Measurements from ENCODE around the gene ARHGEF28.

Gene ARHGEF28

GRCh38 chr5:73781107-73781768, 155.2 kb downstream of the ARHGEF28 start:
- FAIRE-seq = no peak

GRCh38 chr5:73783828-73784227, 157.8 kb downstream of the ARHGEF28 start:
- peak; percentile 59 for FAIRE-seq

GRCh38 chr5:73786043-73786831, 160.2 kb downstream of the ARHGEF28 start:
- no peak for FAIRE-seq

GRCh38 chr5:73789851-73790281, 163.9 kb downstream of the ARHGEF28 start:
- no peak for FAIRE-seq

GRCh38 chr5:73791389-73791788, 165.4 kb downstream of the ARHGEF28 start:
- no peak for FAIRE-seq

- FAIRE-seq = peak; percentile 12
Observed at GRCh38 chr5:73792687-73793320, 166.8 kb downstream of the ARHGEF28 start.

- FAIRE-seq = no peak
Observed at GRCh38 chr5:73793911-73794310, 167.9 kb downstream of the ARHGEF28 start.

- no peak for FAIRE-seq
Observed at GRCh38 chr5:73796164-73797131, 170.5 kb downstream of the ARHGEF28 start.

GRCh38 chr5:73797132-73797510, 171.1 kb downstream of the ARHGEF28 start:
- no peak for FAIRE-seq

GRCh38 chr5:73799401-73799972, 173.5 kb downstream of the ARHGEF28 start:
- FAIRE-seq = no peak

- FAIRE-seq = no peak
Observed at GRCh38 chr5:73801686-73802085, 175.7 kb downstream of the ARHGEF28 start.

- FAIRE-seq = no peak
Observed at GRCh38 chr5:73805449-73805848, 179.5 kb downstream of the ARHGEF28 start.

GRCh38 chr5:73808911-73809310, 182.9 kb downstream of the ARHGEF28 start:
- no peak for FAIRE-seq

GRCh38 chr5:73810429-73810828, 184.4 kb downstream of the ARHGEF28 start:
- FAIRE-seq = no peak

GRCh38 chr5:73812457-73812856, 186.5 kb downstream of the ARHGEF28 start:
- FAIRE-seq = no peak

- no peak for FAIRE-seq
Observed at GRCh38 chr5:73812962-73813588, 187.1 kb downstream of the ARHGEF28 start.

- no peak for FAIRE-seq
Observed at GRCh38 chr5:73814233-73814846, 188.3 kb downstream of the ARHGEF28 start.

GRCh38 chr5:73815631-73816030, 189.6 kb downstream of the ARHGEF28 start:
- FAIRE-seq = no peak

- no peak for FAIRE-seq
Observed at GRCh38 chr5:73816656-73817420, 190.8 kb downstream of the ARHGEF28 start.

GRCh38 chr5:73818357-73818756, 192.4 kb downstream of the ARHGEF28 start:
- no peak for FAIRE-seq
